Measurements from ENCODE around the gene AVPR1B. TPM values are rescaled to one million over a fixed set of nuclear protein-coding genes. Genes with fewer than 3 reads are reported as not detected.

AVPR1B gene
- polyA plus RNA-seq, 4 donors, result 0.47 to 0.57 (median 0.51) TPM

Other genes with a start within 250 kb of the AVPR1B start
- gene SLC26A9, start 173.9 kb downstream of the AVPR1B start, polyA plus RNA-seq (ENCODE audit: insufficient read length in 4 of 4), result under 1 TPM in 3 of 4 donors, not detected in 1; 0.20 to 0.29 (median 0.26) TPM
- 10 to 100 TPM in 1 of 4 donors, 1 to 10 TPM in 3; 2.2 to 11.2 (median 3.9) TPM for gene RAB7B, start 114.0 kb downstream of the AVPR1B start, polyA plus RNA-seq (ENCODE audit: insufficient read length in 4 of 4)
- under 1 TPM; 0.11 to 0.82 (median 0.22) TPM for gene CTSE, start 93.5 kb downstream of the AVPR1B start, polyA plus RNA-seq (ENCODE audit: insufficient read length in 4 of 4)
- gene RHEX, start 64.2 kb downstream of the AVPR1B start, polyA plus RNA-seq (ENCODE audit: insufficient read length in 4 of 4), result 1 to 10 TPM in 3 of 4 donors, under 1 TPM in 1; 0.10 to 6.8 (median 3.0) TPM
- 1 to 10 TPM; 5.2 to 6.7 (median 6.1) TPM for gene FAM72A, start 85.5 kb upstream of the AVPR1B start, polyA plus RNA-seq (ENCODE audit: insufficient read length in 4 of 4)
- gene SRGAP2, start 86.2 kb upstream of the AVPR1B start, polyA plus RNA-seq (ENCODE audit: insufficient read length in 4 of 4), result 10 to 100 TPM; 36.3 to 63.9 (median 57.2) TPM